MM.1S (cell line): Measurements from ENCODE around the gene NFE2.

Source experiments
- EZH2 ChIP-seq: fragments of 300-600 bp; sonication (generic); optimal IDR thresholded peaks from 2 replicates; pipeline ENCODE3; 2017; ENCODE audit warnings: low read depth, mild to moderate bottlenecking, antibody characterized with exemption, low read length, mixed read lengths
- EZH2phosphoT487 ChIP-seq: fragments of 300-600 bp; sonication (generic); IDR thresholded peaks from 2 replicates; pipeline ENCODE4 v1.6.1; 2018; ENCODE audit warnings: antibody characterized with exemption, low read length
- TF ChIP-seq, protein P1 (sequence below): fragments of 300-600 bp; sonication (generic); IDR thresholded peaks from 2 replicates; pipeline ENCODE4 v1.5.1; 2016; ENCODE audit warnings: antibody characterized with exemption, low read length, mixed read lengths

DNA sequence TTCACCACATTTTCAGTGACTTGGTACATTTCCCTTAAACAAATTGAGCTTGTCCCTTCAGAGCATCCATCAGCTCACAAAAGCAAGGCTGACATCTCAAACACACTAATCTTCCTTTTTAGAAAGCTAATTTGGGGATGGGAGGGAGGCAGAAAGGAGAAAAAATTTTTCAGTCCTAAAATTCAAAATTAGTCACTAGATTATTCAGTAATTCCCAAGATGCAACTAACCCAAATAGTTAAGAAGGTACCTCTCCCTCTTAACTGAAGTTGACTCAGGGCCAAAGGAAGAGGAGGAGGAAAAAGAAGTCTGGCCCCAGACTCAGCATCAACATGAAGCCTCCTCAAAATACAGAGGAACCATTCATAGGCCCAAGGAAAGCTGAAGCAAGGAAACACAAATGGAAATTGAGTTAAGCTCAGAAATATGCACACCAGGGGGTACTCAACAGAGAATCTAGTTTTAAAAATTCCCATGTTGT is 42.6 kb downstream of the NFE2 start:
- TF ChIP-seq, protein P1, sequence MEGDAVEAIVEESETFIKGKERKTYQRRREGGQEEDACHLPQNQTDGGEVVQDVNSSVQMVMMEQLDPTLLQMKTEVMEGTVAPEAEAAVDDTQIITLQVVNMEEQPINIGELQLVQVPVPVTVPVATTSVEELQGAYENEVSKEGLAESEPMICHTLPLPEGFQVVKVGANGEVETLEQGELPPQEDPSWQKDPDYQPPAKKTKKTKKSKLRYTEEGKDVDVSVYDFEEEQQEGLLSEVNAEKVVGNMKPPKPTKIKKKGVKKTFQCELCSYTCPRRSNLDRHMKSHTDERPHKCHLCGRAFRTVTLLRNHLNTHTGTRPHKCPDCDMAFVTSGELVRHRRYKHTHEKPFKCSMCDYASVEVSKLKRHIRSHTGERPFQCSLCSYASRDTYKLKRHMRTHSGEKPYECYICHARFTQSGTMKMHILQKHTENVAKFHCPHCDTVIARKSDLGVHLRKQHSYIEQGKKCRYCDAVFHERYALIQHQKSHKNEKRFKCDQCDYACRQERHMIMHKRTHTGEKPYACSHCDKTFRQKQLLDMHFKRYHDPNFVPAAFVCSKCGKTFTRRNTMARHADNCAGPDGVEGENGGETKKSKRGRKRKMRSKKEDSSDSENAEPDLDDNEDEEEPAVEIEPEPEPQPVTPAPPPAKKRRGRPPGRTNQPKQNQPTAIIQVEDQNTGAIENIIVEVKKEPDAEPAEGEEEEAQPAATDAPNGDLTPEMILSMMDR, result no peak
- TF ChIP-seq EZH2phosphoT487, result no peak
- TF ChIP-seq EZH2, result no peak
